Activated gamma-delta T cell (primary cell): ENCODE data around the gene URGCP.
"Not testable (repeated sequence)": the region's sequence is repeated elsewhere in the genome, so short reads cannot be mapped to it uniquely, and the experiment has no call there.

Experiments used
- DNase-seq: peaks from one replicate; lab custom pipeline; 2025; lab: John Stamatoyannopoulos, UW

The URGCP gene

DNA sequence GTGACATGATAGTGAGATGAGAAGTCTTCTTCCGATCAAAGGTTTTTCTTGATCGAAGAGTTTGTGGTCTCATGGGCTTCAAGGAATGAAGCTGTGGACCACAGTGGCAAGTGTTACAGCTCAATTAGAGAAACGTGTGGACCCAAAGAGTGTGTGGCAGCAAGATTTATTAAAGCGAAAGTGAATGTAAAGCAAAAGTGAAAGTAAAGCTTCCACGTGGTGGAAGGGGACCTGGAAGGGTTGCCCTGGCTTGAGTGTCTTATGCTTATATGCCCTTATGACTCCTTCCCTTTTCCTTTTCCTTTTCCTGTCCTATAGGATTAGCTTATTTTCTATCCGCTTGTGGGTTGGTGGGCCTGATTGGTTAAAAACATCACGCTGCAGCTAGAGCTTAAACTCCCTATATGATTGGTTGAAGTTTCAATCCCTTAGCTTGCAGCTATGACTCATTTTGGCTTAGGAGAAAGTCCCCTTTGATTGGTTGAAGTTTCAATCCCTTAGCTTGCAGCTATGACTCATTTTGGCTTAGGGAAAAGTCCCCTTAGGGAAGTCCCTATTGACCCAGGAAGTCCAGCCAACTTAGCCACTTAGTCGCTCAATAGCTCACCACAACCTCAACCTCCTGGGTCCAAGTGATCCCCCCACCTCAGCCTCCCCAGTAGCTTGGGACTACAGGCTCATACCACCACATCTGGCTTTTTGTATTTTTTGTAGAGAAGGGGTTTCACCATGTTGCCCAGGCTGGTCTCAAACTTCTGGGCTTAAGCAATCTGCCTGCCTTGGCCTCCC is 71.7 kb downstream of the URGCP start:
- DNase-seq: no peak

DNA sequence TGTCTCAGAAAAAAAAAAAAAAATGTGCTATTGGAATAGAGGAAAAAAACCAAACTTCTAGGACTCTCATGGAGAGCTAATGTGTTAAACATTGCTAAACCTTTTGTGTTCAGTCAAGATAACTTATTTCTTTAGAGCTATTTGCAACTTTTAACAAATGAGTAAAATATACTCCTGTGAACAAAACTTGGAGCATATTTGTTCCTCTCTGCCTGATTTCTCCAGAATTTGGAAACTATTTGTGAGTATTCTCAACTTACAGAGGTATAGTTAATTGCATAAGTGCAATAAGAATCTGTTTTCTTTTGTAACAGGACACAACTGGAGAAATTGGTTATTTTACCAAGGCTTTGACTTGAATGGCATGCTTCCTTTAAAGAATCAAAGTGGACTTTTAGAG is 75.5 kb downstream of the URGCP start:
- not testable (repeated sequence) for DNase-seq
